A549 treated with GW870086 at 1 μM for 4 hours (cell line): Measurements from ENCODE around the gene PLEKHB2. TPM values are rescaled to one million over a fixed set of nuclear protein-coding genes. Genes with fewer than 3 reads are reported as not detected.

Experiments used
- total RNA-seq: library from RNA; stranded (reverse); fragments of 200-300 nt; extraction: Qiagen RNA extraction; gene quantifications from 5 replicates; pipeline ENCODE4 v1.2.3, GENCODE V29; 2022; ENCODE audit warnings: low read depth

The PLEKHB2 gene, protein sequence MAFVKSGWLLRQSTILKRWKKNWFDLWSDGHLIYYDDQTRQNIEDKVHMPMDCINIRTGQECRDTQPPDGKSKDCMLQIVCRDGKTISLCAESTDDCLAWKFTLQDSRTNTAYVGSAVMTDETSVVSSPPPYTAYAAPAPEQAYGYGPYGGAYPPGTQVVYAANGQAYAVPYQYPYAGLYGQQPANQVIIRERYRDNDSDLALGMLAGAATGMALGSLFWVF
- total RNA-seq: 76.8 to 94.0 TPM (median 87.1 TPM) in 5 replicates

DNA sequence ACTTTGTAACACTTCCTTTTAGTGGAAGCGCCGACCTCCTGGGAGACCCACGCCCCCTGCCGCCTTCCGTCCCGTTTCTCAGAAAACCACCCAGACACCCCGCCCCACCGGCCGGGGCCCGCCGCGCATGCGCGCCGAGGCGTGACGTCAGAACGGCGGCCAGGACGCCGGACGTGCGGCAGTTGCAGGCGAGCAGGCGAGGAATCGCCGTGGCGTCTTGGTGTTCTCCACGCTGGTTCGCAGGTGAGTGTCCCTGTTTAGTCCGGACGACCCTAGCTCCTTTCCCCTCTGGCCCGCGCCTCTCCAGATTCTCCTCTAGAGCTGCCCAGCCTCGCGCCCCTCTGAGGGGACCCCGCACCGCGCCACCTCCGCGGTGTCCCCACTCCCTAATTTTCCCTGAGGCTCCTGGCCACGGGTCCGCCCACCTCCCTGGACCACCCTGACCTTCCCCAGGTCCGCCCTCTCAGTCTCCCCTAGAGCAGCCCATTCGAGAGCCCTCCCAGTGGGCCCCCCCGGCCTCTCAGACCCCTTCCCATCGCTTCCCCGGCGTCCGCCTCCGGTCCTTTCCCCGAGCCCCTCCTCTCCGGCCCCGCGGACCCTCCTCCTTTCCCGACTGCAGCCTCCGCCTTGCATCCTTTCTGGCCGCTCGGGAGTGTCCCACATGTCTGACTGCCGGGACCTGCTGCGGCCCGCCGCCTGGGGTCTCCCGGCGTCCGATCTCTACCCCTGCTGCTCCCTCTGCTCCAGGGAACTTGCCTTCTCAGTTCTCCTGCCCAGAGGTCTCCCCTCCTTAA lies at the start of gene PLEKHB2:
TSS of gene PLEKHB2 (plus strand) at position 181 of the 794 bp plus-strand sequence. CDS start 15,606 bp downstream, outside the sequence.

DNA sequence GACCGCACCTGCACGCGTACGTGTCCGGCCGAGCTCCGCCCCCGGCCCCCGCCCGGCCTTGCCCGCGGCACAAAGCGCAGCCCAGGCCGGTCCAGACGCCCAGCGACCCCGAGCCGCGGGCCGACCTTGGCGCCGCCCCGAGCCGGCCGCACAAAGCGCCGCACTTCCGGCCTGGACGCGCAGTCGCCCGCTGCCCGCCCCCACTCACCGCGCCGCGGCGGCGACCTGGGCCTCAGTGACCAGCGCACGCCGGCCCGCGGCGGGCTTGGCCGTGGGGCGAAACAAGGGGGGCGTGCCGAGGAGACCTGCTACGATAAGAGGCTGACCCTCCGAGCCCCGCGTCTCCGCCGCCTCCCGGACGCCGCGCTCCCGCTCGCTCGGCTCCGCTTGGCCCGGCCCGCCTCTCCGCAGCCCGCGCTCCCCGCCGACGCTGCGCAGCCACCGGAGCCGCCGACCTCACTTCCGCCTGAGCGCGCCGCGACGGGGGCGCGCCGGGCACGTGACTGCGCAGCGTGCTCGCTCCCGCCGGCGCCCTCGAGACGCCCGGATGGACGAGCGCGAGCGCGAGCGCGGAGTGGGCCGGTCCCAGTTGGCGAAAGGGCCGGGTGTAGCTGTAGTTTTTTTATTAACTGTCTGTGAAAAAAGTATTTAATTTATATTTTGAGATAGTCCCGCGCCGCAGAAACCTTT lies 12.0 kb upstream of the PLEKHB2 start, which contains the start of gene FAM168B:
TSS of gene FAM168B (minus strand) at position 455 of the 690 bp plus-strand sequence. CDS start 10,814 bp downstream, outside the sequence.

Other genes with a start within 250 kb of the PLEKHB2 start
- gene FAM168B, start 11.9 kb upstream of the PLEKHB2 start, total RNA-seq: 70.0 to 94.3 TPM (median 87.6 TPM) in 5 replicates
- gene POTEE, start 104.2 kb downstream of the PLEKHB2 start, total RNA-seq: 0.05 to 0.07 TPM (median 0.05 TPM) in 4 of 5 replicates, not detected in the other